GM20000 (cell line): ENCODE data around the gene COA8.

Source experiments
- DNase-seq: peaks from one replicate; pipeline ENCODE4 v3.0.0; 2012; ENCODE audit warnings: low spot score
- CTCF ChIP-seq: IDR thresholded peaks from 2 replicates; pipeline ENCODE4 v1.5.1; 2012; ENCODE audit warnings: mild to moderate bottlenecking, control low read depth; ENCODE audit errors: extremely low read depth, missing control alignments

COA8 gene

GRCh38 chr14:103532216-103533136, 30.3 kb upstream of the COA8 start:
- TF ChIP-seq CTCF, result no peak

GRCh38 chr14:103533137-103533998, 29.4 kb upstream of the COA8 start:
- no peak for TF ChIP-seq CTCF
- no peak for DNase-seq

More at GRCh38 chr14:103532216-103533136, 30.3 kb upstream of the COA8 start:
- DNase-seq, result no peak

GRCh38 chr14:103533999-103534575, 28.7 kb upstream of the COA8 start:
- no peak for TF ChIP-seq CTCF

GRCh38 chr14:103534576-103535061, 28.1 kb upstream of the COA8 start:
- TF ChIP-seq CTCF, result no peak
- DNase-seq, result no peak

More at GRCh38 chr14:103533999-103534575, 28.7 kb upstream of the COA8 start:
- DNase-seq, result no peak

- no peak for TF ChIP-seq CTCF
- no peak for DNase-seq
These were observed 27.5 kb upstream of the COA8 start for GRCh38 chr14:103535081-103535890.

- DNase-seq, result no peak
- no peak for TF ChIP-seq CTCF
These were observed 26.7 kb upstream of the COA8 start for GRCh38 chr14:103535891-103536565.
